GM23248 (cell line): ENCODE data around the gene KIZ.

Experiments
- EZH2 ChIP-seq: fragments of 200-600 bp; sonication (generic); IDR thresholded peaks from 2 replicates; pipeline ENCODE4 v1.6.1; 2018; ENCODE audit warnings: antibody characterized with exemption, mild to moderate bottlenecking; ENCODE audit not compliant: insufficient read depth, poor library complexity, severe bottlenecking
- EZH2phosphoT487 ChIP-seq: fragments of 200-600 bp; sonication (generic); IDR thresholded peaks from 2 replicates; pipeline ENCODE4 v1.6.1; 2018; ENCODE audit warnings: antibody characterized with exemption, moderate library complexity, mild to moderate bottlenecking, low read depth; ENCODE audit not compliant: insufficient read depth

DNA sequence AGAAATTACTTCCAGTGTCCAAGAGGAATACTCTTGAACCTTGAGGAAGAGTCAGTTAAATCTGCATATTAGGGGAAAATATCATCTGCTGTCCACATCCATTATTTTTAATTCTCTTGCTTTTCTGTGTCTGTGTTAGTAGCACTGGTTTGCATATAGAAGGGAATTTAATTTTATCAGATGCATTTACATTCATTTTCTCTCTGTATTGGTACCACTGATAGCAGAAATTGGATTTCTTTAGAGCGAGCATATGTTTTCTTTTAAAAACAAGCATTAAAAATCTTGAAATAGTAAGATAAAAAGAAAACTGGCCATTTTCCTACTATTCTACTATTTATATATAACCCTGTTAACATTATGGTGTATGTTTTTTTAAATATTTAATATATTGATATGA lies 83.8 kb downstream of the KIZ start:
- no peak for TF ChIP-seq EZH2
- no peak for TF ChIP-seq EZH2phosphoT487
